Head of caudate nucleus (tissue), 42 donors: Measurements from ENCODE around the gene PIM2.
A peak's percentile ranks its signal among the peaks of the same experiment; 100 is the strongest.

ENCODE experiments used
- DNase-seq, 42 donors: peaks; one replicate each; pipeline versions ENCODE4 v3.0.0 to v3.0.0-alpha.2; 2020 to 2021; ENCODE audit warnings: mixed read lengths in 7 of 42
- intact Hi-C: fragments of 100-400 bp; cut with DNase I; formaldehyde crosslinking; loops from one replicate; pipeline ENCODE4 v1.15.0; 2022

PIM2 gene

DNA sequence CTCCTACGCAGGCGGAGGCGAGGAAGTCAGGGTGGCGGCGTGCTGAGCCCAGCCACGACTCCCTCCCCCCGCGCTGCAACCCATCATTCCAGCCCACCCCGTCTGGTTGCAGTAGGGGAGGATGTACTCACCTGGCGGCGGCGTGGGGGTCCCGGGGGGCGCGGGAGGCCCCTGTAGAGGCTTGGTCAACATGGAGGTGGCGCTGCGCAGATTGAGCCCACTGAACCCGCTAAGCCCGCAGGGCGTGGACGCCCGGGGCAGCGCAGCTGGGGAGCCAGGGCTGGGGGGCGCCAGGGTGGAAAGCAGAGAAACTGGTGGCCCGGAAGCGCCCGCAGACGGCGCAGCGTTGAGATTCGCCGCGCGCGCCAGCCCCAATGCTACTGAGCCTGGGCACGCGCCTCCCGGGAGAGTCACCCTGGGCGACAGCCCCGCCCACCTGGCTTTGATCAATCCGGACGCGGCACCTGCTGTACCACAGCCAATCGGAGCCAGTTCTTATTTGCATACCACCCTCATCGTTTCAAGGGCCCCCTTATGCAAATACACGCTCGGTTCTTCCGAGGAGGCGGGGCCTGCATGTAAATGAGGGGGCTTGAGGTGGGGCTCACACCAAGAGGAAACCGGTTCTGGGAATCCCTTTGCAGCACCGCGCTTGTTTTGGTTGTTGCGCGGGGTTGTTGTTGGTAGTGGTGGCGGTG lies at the start of gene PIM2:
PIM2 (minus strand) TSS at position 382 of the 698 bp plus-strand sequence; CDS start at position 192, 190 bp downstream.
- intact Hi-C loops, result no loop called here
- DNase-seq, result peak; percentile 66 to 93 (median 85)

- DNase-seq, result no peak
- intact Hi-C loops, result no loop called here
Measured at GRCh38 chrX:48968377-48968776, 49.6 kb upstream of the PIM2 start.

GRCh38 chrX:48966796-48967579 lies 48.2 kb upstream of the PIM2 start:
- intact Hi-C loops, result no loop called here
- DNase-seq, result no peak

DNA sequence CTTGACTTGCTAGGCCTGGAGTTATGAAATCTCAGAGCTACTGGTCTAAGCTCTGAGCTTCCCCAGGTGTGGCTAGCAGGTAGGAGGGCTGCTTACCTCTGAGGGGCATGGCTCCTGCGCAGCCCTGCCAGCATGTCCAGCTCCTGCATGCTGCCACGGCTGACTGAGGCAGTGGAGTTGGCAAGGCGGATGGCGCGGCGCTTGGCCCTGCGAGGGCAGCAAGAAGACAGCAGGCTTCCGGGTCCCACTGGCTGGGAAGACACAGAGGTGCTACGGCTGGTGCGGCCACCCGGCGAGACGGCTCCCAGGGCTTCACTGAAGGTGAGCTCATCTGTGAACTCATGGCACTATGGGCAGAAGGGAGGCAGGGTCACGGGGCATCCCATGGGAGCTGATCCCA lies 47.1 kb upstream of the PIM2 start:
- intact Hi-C loops, result no loop called here
- DNase-seq, result no peak

GRCh38 chrX:48961585-48962091 lies 42.8 kb upstream of the PIM2 start:
- DNase-seq, result no peak
- intact Hi-C loops, result no loop called here

GRCh38 chrX:48960291-48960690 lies 41.5 kb upstream of the PIM2 start:
- intact Hi-C loops, result no loop called here
- DNase-seq, result peak in 4 of 42 donors; percentile 12 to 45 (median 24)

DNA sequence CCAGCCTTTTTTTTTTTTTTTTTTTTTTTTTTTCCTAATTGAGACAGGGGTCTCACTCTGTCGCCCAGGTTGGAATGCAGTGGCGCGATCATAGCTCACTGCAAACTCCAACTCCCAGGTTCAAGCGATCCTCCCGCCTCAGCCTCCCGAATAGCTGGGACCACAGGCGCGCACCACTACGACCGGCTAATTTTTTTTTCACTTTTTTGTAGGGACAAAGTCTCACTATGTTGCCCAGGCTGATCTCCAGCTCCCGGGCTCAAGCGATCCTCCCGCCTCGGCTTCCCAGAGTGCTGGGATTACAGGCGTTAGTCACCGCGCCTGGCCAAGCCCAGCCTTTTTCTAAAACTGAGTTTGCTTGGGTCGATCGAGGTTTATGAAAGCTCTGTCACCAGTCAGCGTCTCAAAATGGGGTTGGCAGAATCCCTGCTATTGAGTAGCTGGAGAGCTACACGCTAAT lies 39.8 kb upstream of the PIM2 start:
- intact Hi-C loops, result loop anchor here (5.0 kb wide), 1 partner anchor 84 kb away; the partner anchor contains the start of gene TFE3

DNA sequence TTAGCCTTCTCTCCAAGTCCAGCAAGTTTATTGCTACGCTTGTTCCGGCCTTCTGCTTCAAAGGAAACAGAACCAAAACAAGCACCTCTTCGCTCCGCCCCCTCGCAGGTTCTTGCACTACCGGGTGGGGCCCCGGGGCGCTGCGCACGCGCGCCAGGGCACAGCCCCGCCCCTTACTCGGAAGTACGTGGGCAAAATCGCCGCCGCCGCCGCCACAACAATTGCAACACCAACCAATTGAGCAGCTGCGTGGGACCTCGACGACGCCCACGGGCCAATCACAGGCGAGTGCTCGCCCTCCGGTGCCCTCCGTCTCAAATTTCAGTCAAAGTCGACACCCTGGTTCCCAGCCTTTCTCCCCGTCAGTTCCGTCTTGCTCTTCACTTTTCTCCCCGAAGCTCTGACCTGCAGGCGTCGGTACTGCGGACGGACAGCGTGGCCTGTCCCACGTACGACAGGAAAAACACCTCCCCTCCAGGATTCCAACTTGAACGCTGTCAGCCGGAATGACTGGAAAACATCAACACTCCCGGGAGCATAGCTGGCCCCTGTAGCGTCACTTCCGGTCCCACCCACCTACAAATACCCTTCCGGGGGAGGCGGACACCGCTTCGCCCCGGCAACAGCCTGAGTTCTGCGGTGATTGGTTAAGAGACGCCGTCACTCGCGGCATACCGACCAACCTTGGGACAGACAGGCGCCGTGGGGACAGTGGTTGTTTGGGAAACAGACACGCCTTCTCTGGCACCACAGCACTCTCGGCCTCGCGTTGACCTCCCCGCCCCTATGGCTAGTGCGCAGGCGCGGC lies 39.2 kb upstream of the PIM2 start:
- DNase-seq, result peak; percentile 89 to 98 (median 96)
- intact Hi-C loops, result loop anchor here (5.0 kb wide), 1 partner anchor 84 kb away; the partner anchor contains the start of gene TFE3

More for the DNA sequence above, 39.8 kb upstream of the PIM2 start:
- DNase-seq, result peak in 21 of 42 donors; percentile 2 to 52 (median 19)

DNA sequence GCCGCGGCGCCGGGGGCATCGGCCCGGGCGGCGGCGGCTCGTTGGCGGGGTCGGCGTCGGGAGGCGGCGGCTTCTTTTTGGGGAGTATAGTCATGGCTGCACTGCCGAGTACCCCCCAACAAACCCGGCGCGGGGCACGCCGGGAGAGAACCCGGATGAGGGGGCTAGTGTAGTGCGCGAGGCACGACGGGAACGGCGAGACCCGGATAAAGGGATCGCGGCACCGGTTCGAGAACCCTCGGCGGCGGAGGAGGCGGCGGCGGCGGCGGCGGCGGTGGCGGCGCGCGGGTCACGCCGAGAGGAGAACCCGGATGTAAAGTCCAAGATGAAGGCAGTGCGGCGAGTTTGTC lies 38.6 kb upstream of the PIM2 start, which contains the start of gene OTUD5:
OTUD5 (minus strand) TSS at position 131 of the 350 bp plus-strand sequence; CDS start at position 94, 37 bp downstream.
- intact Hi-C loops, result loop anchor here (5.0 kb wide), 1 partner anchor 85 kb away; the partner anchor contains the start of gene TFE3
- peak; percentile 35 to 88 (median 74) for DNase-seq

- intact Hi-C loops, result loop anchor here (5.0 kb wide), 1 partner anchor 85 kb away; the partner anchor contains the start of gene TFE3
- peak in 6 of 42 donors; percentile 4 to 41 (median 15) for DNase-seq
Measured at GRCh38 chrX:48956728-48957414, 38.0 kb upstream of the PIM2 start.

DNA sequence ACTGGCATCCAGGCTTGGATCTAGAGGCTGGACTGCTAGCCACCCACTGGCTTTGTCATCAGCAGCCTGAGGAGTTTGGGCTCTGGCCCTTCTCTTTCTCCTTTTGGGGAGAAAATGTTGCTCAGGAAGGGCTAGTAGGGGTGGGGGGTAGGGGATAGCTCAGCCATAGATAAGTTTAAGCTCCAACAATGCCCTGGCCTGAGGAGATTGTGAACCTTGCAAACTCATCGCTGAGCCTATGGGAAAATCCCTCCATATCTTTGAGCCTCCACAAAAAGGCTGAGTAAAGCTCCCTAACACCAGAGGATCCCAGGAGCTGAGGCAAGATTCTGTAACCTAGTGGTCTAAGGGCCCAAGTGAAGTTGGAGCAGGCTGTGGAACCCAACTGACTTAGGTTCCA lies 29.8 kb upstream of the PIM2 start:
- intact Hi-C loops, result no loop called here
- no peak for DNase-seq

- DNase-seq, result peak; percentile 4 to 70 (median 48)
- intact Hi-C loops, result no loop called here
Measured at GRCh38 chrX:48945517-48946348, 26.9 kb upstream of the PIM2 start.

- DNase-seq, result no peak
- intact Hi-C loops, result no loop called here
Measured at GRCh38 chrX:48942895-48943294, 24.1 kb upstream of the PIM2 start.

DNA sequence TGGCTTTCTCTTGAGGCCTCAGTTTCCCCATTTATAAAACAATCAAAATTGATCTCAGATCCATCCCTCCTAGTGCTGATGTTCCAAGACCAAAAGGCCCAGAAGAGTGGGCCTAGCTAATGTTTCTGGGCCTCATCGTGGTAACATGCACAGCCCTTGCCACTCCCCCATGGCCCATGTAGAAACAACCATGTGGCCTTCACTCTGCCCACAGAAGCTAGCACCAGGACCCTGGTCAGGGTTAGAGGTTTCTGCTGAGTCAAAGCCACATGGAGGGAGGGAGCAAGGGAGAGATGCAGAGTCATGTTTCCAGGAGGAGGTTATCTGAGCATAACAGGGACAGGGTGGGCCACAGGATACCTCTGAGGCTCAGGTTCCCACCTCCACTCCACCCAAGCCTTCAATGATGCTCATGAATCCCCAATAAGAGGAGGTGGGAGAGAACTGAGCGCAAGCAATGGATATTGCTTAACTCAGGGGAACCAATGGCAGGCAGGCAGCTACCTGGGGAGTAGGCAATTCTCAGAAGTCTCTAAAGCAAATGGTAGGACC lies 21.7 kb upstream of the PIM2 start:
- intact Hi-C loops, result no loop called here
- DNase-seq, result no peak

DNA sequence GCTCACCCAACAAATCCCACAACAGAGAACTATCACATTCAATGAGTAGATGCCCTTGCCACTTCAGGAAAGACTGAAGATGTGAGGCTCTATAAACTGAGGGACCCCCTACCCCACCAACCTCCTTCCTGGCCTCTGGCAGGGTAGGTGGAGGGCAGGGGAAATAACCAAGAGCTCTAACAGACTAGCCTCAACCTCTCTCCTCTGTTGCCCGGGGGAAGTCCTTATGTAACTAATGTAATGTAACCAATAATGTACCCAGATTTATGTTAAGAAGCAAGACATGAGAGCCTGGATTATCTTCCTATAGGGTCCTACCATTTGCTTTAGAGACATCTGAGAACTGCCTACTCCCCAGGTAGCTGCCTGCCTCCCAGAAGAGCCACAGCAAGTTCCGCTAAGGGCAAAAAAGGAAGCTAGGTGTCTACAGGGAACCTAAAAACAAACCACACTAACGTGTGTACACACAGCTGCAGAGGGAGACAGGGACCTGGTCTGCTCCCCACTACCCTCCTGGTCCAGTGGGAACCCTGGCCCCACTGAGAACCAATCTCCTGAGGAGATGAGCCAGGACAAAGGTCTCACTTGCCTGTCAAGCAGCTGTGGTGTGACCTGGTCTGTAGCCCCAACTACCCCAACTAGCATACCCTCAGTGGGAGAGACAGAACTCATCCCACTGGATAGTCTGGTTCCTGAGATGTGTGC lies 20.9 kb upstream of the PIM2 start:
- no peak for DNase-seq
- intact Hi-C loops, result no loop called here

DNA sequence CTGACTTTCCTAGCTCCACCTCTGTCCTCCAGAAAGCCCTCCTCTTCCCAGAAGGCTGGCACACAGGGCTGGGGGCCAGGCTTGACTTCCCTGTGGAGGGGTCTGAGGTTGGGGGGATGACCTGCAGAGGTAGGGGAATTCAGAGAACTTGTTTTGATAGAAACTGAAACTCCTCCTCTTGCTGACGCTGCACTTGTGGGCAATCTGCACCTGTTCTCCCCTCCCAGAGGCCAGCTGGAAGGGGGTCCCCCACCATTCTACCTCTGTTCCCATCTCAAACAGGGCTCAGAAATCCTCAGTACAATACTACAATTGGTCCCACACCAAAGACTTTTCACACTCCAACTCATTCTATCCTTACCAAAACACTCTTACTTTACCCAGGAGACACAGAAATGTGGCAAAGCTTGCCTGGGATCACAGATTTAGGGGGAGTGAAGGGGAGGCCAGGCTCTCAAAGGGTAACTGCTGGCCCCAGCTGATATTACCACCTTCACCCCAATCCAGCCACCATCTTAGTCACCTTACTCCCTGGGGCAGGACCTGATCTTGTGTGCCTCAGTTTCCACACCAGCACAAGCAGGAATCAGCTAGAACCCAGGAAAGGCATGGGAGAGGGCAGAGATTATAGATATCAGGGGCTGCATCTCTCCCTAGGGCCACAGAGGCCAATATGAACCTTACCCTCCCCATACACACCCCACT lies 20.0 kb upstream of the PIM2 start:
- intact Hi-C loops, result no loop called here
- DNase-seq, result no peak
